ENCODE results near the gene PDE4D.
A peak's percentile ranks its signal among the peaks of the same experiment; 100 is the strongest.

Gene PDE4D

GRCh38 chr5:59562756-59563389, 330.7 kb downstream of the PDE4D start:
- no peaks in the 10 kb centered on the region for H3K27me3 ChIP-seq (replicated peaks; ENCODE audit: control insufficient read depth, insufficient read depth, low read length)
- DNase-seq (ENCODE audit: extremely low read depth, insufficient read length) = peak; percentile 79
- no peaks in the 10 kb centered on the region for H3K36me3 ChIP-seq (ENCODE audit: control insufficient read depth, insufficient read depth, low read length)
- no peak for TF ChIP-seq CTCF (IDR thresholded peaks at IDR 0.05; ENCODE audit: insufficient read depth, low read length, poor library complexity, severe bottlenecking)
- no peak overlapping the region for H3K4me3 ChIP-seq (replicated peaks; ENCODE audit: low read depth, low read length)

GRCh38 chr5:59560553-59560952, 333.0 kb downstream of the PDE4D start:
- Histone ChIP-seq H3K4me3 (replicated peaks; ENCODE audit: low read depth, low read length) (no peak overlapping the region), H3K27me3 (replicated peaks; ENCODE audit: control insufficient read depth, insufficient read depth, low read length) (no peaks in the 10 kb centered on the region), H3K36me3 (ENCODE audit: control insufficient read depth, insufficient read depth, low read length) (no peaks in the 10 kb centered on the region)
- no peak for TF ChIP-seq CTCF (IDR thresholded peaks at IDR 0.05; ENCODE audit: insufficient read depth, low read length, poor library complexity, severe bottlenecking)
- DNase-seq (ENCODE audit: extremely low read depth, insufficient read length) = no peak

- no peak for TF ChIP-seq CTCF (IDR thresholded peaks at IDR 0.05; ENCODE audit: insufficient read depth, low read length, poor library complexity, severe bottlenecking)
- Histone ChIP-seq H3K4me3 (replicated peaks; ENCODE audit: low read depth, low read length) (no peak overlapping the region), H3K27me3 (replicated peaks; ENCODE audit: control insufficient read depth, insufficient read depth, low read length) (no peaks in the 10 kb centered on the region), H3K36me3 (ENCODE audit: control insufficient read depth, insufficient read depth, low read length) (no peaks in the 10 kb centered on the region)
- DNase-seq (ENCODE audit: extremely low read depth, insufficient read length) = no peak
These were observed 333.7 kb downstream of the PDE4D start for GRCh38 chr5:59559847-59560246.

GRCh38 chr5:59559323-59559722, 334.2 kb downstream of the PDE4D start:
- TF ChIP-seq CTCF (IDR thresholded peaks at IDR 0.05; ENCODE audit: insufficient read depth, low read length, poor library complexity, severe bottlenecking) = no peak
- DNase-seq (ENCODE audit: extremely low read depth, insufficient read length) = no peak

GRCh38 chr5:59558501-59558900, 335.0 kb downstream of the PDE4D start:
- DNase-seq (ENCODE audit: extremely low read depth, insufficient read length) = no peak
- Histone ChIP-seq H3K4me3 (replicated peaks; ENCODE audit: low read depth, low read length) (no peak overlapping the region), H3K36me3 (ENCODE audit: control insufficient read depth, insufficient read depth, low read length) (no peaks in the 10 kb centered on the region), H3K27me3 (replicated peaks; ENCODE audit: control insufficient read depth, insufficient read depth, low read length) (no peaks in the 10 kb centered on the region)
- no peak for TF ChIP-seq CTCF (IDR thresholded peaks at IDR 0.05; ENCODE audit: insufficient read depth, low read length, poor library complexity, severe bottlenecking)

More at GRCh38 chr5:59559323-59559722, 334.2 kb downstream of the PDE4D start:
- no peak overlapping the region for H3K4me3 ChIP-seq (replicated peaks; ENCODE audit: low read depth, low read length)
- no peaks in the 10 kb centered on the region for H3K27me3 ChIP-seq (replicated peaks; ENCODE audit: control insufficient read depth, insufficient read depth, low read length)
- H3K36me3 ChIP-seq (ENCODE audit: control insufficient read depth, insufficient read depth, low read length) = no peaks in the 10 kb centered on the region

GRCh38 chr5:59557572-59557971, 336.0 kb downstream of the PDE4D start:
- Histone ChIP-seq H3K36me3 (ENCODE audit: control insufficient read depth, insufficient read depth, low read length) (no peaks in the 10 kb centered on the region), H3K4me3 (replicated peaks; ENCODE audit: low read depth, low read length) (no peak overlapping the region), H3K27me3 (replicated peaks; ENCODE audit: control insufficient read depth, insufficient read depth, low read length) (no peaks in the 10 kb centered on the region)
- TF ChIP-seq CTCF (IDR thresholded peaks at IDR 0.05; ENCODE audit: insufficient read depth, low read length, poor library complexity, severe bottlenecking) = no peak
- DNase-seq (ENCODE audit: extremely low read depth, insufficient read length) = no peak
